AG10803 (cell line): ENCODE data around the gene RBBP8.

ENCODE experiments used
- DNase-seq: peaks from one replicate; pipeline ENCODE4 v3.0.0; 2010; ENCODE audit warnings: low read depth
- H3K4me3 ChIP-seq: 2 replicates; pipeline ENCODE4 v1.5.1; 2011; ENCODE audit warnings: mild to moderate bottlenecking, low read length, control low read depth
- TF ChIP-seq, protein P1 (sequence below): conservative IDR thresholded peaks from 2 replicates; pipeline ENCODE4 v1.5.1; 2011; ENCODE audit warnings: mild to moderate bottlenecking, low read length, control low read depth, inconsistent platforms

The RBBP8 gene

DNA sequence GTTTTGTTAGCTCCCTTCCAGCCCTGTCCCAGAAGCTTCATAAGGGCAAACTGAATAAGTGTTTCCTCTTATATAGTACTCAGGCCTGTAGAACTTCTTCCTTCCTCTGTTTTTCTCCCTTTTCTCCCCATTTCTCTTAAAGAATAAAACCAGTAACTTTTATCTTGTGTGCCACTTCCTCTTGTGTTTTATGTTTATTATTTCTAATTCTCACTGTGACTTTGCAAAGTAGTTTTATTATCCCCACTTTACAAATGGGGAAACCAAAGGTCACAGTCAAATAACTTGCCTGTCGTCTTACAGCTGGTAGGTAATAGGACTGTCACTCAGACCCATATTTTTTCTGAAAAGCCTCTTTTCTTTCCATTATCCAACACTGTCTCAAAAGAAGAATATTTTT lies 42.4 kb downstream of the RBBP8 start:
- H3K4me3 ChIP-seq = no peak overlapping the region
- no peak for DNase-seq
- TF ChIP-seq, protein P1, sequence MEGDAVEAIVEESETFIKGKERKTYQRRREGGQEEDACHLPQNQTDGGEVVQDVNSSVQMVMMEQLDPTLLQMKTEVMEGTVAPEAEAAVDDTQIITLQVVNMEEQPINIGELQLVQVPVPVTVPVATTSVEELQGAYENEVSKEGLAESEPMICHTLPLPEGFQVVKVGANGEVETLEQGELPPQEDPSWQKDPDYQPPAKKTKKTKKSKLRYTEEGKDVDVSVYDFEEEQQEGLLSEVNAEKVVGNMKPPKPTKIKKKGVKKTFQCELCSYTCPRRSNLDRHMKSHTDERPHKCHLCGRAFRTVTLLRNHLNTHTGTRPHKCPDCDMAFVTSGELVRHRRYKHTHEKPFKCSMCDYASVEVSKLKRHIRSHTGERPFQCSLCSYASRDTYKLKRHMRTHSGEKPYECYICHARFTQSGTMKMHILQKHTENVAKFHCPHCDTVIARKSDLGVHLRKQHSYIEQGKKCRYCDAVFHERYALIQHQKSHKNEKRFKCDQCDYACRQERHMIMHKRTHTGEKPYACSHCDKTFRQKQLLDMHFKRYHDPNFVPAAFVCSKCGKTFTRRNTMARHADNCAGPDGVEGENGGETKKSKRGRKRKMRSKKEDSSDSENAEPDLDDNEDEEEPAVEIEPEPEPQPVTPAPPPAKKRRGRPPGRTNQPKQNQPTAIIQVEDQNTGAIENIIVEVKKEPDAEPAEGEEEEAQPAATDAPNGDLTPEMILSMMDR = no peak

DNA sequence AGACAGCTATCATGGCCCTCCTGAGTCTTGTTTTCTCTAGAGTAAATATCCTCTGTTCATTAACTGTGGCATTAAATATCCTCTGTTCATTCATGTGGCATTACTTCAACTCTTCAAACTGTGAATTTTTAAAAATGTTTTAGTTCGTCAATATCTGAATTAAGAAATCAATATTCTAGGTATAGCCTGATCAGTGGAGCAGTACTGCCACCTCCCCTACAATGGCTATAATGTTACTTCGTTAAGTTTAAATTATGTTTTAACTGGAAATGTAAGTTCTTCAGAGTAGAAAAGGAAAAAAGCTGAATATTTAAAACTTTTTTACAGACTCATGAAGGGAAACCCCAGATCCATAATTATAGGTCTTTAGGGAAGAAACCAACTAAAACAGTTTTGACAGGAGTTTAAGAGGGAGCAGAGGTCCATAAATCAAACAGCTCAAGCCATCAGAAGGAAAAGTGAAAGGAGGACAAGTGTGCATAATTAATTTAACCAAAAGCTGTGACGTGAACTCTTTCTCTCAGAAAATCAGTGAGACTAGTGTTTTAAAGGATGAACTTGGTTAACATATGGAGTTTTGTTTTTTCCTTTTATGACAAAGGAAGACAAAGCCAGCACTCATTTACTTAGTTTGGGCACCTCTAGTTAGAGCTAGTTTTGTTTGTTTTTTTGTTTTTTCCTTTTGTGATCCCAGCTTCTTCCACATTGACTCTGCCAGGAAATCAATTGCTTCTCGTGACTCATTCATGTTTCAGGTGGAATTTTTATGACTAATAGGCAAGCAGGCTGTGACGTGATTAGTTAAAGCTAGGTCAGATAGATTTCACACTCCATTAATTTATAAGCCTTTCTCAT lies 44.9 kb downstream of the RBBP8 start:
- H3K4me3 ChIP-seq = no peak overlapping the region
- DNase-seq = peak; percentile 77
- TF ChIP-seq, protein P1 = no peak

DNA sequence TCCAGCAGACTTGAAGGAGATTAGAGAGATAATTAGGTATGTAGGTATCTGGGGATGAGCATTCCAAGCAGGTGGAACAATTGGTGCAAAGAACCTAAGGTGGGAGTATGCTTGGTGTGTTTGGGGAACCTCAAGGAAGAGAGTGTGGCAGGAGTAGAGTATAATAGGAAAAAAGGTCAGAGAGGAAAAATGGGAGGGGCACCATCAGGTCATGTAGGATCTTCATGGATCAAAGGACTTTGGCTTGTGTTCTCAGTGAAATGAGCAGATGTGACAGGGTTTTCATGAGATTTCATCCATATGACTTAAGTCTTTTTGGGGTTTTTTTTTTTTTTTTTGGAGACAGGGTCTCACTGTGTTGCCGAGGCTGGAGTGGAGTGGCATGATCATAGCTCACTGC lies 47.3 kb downstream of the RBBP8 start:
- H3K4me3 ChIP-seq = no peak overlapping the region
- DNase-seq = no peak
- TF ChIP-seq, protein P1 = no peak

DNA sequence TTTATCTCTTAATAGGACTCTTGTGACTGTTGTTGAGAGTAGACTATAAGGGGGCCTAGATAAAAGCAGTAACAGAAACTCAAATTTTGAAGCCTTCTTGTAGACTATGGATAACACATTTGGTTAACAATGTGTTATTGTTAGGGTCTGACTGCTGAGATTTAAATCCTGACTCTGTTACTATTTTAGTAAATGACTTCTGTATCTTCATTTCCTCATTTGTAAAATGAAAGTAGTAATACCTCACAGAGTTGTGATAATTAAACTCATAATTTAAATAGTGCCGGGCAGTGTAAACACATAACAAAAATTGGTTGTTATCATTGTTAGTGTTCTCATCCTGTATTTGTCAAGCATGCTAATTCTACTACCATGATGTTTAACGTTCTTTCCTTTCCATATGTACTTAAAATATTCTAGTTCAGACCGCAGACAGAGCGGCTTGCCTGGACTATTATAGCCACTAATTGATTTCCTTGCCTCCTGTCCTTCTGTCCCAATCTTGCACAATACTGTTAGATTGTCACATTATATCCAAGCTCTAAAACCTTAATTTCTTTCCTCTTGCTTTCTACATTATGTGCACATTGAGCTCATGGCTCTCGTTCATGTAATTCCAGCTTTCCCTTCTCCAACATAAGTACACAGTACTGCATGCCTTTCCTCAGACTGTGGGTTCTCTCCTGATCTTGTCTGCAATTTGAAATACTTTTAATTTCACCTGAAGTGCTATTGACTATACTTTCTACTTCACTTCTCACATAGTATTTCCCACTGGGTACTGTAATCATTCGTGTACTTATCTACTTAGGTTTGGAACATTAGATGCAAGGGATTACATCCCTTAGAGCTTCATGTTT lies 48.4 kb downstream of the RBBP8 start:
- no peak for DNase-seq
- TF ChIP-seq, protein P1 = no peak

DNA sequence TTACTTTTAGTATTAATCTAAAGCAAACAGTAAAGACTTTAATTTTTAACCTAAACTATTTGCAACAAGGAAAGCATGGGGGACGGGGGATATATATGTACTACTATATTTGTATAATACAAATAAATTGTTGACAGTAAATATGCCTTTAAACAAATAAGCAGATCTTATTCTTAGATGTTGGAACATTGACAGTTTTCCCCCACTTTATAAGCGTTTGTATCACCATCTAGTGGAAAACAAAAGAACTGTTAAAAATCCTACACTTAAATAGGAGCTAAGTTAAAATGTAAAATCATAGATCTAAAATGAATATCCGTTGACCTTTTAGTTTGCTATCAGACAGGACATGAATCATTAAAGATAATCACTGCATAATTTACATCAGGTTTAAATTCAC lies 50.0 kb downstream of the RBBP8 start:
- H3K4me3 ChIP-seq = no peak overlapping the region
- DNase-seq = peak; percentile 69
- TF ChIP-seq, protein P1 = peak; percentile 66

More for the DNA sequence above, 48.4 kb downstream of the RBBP8 start:
- no peak overlapping the region for H3K4me3 ChIP-seq

DNA sequence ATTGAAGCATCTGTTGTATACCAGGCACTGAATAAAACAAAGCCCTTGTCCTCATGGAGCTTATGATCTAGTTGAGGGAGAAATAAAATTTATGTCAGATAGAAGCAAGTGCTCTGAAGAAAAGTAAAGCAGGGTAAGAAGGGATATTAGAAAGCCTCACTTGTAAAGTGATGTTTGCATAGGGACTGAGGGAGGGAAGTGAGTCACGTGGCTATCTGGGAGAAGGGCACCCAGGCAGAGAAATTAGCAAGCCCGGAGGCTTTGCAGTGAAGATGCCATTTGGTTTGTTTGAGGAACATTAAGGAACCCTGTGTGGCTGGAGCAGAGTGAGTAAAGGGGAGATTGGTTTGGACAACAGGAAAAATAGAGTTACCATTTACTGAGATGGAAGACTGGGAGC lies 52.1 kb downstream of the RBBP8 start:
- TF ChIP-seq, protein P1 = no peak
- DNase-seq = no peak
- H3K4me3 ChIP-seq = no peak overlapping the region
